Stomach (tissue), 9 donors: ENCODE measurements around the gene TRAF3IP1. TPM values are rescaled to one million over a fixed set of nuclear protein-coding genes. Genes with fewer than 3 reads are reported as not detected.

Source experiments
- DNase-seq, 2 donors: peaks; one replicate each; pipeline versions ENCODE4 v3.0.0 to v3.0.0-alpha.2; 2013 to 2019
- H3K27ac ChIP-seq, 5 donors: fragments of 200-600 bp in 4 of 5; sonication (generic) in 4 of 5; one replicate each; pipeline ENCODE4 v1.5.1; 2013 to 2019; ENCODE audit warnings: mild to moderate bottlenecking in 1 of 5, moderate library complexity in 1 of 5
- H3K27me3 ChIP-seq, 3 donors: fragments of 200-600 bp; sonication (generic); one replicate each; pipeline ENCODE4 v1.5.1; 2017 to 2019; ENCODE audit warnings: mixed run types in 1 of 3
- H3K36me3 ChIP-seq, 4 donors: fragments of 200-600 bp; sonication (generic); 1 replicate in 3 of 4; 2 replicates in 1 of 4; pipeline ENCODE4 v1.5.1; 2016 to 2019
- H3K4me1 ChIP-seq, 4 donors: fragments of 200-600 bp; sonication (generic); one replicate each; pipeline ENCODE4 v1.5.1; 2016 to 2019
- H3K4me3 ChIP-seq, 4 donors: fragments of 200-600 bp; sonication (generic) in 3 of 4; one replicate each; pipeline ENCODE4 v1.5.1; 2016 to 2019; ENCODE audit warnings: mild to moderate bottlenecking in 1 of 4
- H3K9me3 ChIP-seq, 4 donors: fragments of 200-600 bp; sonication (generic); one replicate each; pipeline ENCODE4 v1.5.1; 2016 to 2019
- CTCF ChIP-seq, 7 experiments: fragments of 450-650 bp in 4 of 7; fragments of 200-600 bp in 3 of 7; sonication (generic) in 3 of 7; IDR thresholded peaks; one replicate each; pipeline ENCODE4 v1.5.1; 2016 to 2019; ENCODE audit warnings: antibody characterized with exemption in 7 of 7, control low read depth in 2 of 7, mild to moderate bottlenecking in 1 of 7
- EP300 ChIP-seq: sonication (generic); formaldehyde crosslinking; IDR thresholded peaks from one replicate; pipeline ENCODE4 v1.6.1; 2017; ENCODE audit warnings: antibody characterized with exemption
- POLR2A ChIP-seq, 4 donors: fragments of 450-650 bp; IDR thresholded peaks; one replicate each; pipeline ENCODE4 v1.6.1; 2016; ENCODE audit warnings: antibody characterized with exemption in 4 of 4, control low read depth in 2 of 4, mild to moderate bottlenecking in 1 of 4, moderate library complexity in 1 of 4
- POLR2AphosphoS5 ChIP-seq, 3 donors: sonication (generic); formaldehyde crosslinking; IDR thresholded peaks; one replicate each; pipeline ENCODE4 v1.6.1; 2016; ENCODE audit warnings: antibody characterized with exemption in 3 of 3
- WGBS, 5 donors: extraction: QIAGEN DNeasy Blood & Tissue Kit in 3 of 5; methylation state at CpG; one replicate each; pipeline versions ENCODE4 v1.1.5 to v1.1.7; 2013 to 2018; 5-methylcytosine and 5-hydroxymethylcytosine counted together
- intact Hi-C: fragments of 100-400 bp; cut with DNase I; formaldehyde crosslinking; loops from one replicate; pipeline ENCODE4 v1.15.1; 2023; ENCODE audit warnings: low total_unique reads
- polyA plus RNA-seq, 3 donors: library from polyadenylated mRNA; stranded (reverse); fragments of 200-250 nt; gene quantifications; one replicate each; pipeline ENCODE4 v1.2.3, GENCODE V29; 2013
- total RNA-seq, 5 donors: library from RNA; depleted of rRNA; stranded (reverse); fragments of >200 nt; gene quantifications; one replicate each; pipeline versions ENCODE4 v1.1.0 to v1.2.3, GENCODE V29; 2014 to 2016
- donor health status: healthy with polysubstance abuse.
- donor health status: Bipolar disorder and iron deficiency.
- donor health status: healthy.

Gene TRAF3IP1
- total and polyA plus RNA-seq, 8 donors: 0.58 to 21.1 (median 10.8) TPM

DNA sequence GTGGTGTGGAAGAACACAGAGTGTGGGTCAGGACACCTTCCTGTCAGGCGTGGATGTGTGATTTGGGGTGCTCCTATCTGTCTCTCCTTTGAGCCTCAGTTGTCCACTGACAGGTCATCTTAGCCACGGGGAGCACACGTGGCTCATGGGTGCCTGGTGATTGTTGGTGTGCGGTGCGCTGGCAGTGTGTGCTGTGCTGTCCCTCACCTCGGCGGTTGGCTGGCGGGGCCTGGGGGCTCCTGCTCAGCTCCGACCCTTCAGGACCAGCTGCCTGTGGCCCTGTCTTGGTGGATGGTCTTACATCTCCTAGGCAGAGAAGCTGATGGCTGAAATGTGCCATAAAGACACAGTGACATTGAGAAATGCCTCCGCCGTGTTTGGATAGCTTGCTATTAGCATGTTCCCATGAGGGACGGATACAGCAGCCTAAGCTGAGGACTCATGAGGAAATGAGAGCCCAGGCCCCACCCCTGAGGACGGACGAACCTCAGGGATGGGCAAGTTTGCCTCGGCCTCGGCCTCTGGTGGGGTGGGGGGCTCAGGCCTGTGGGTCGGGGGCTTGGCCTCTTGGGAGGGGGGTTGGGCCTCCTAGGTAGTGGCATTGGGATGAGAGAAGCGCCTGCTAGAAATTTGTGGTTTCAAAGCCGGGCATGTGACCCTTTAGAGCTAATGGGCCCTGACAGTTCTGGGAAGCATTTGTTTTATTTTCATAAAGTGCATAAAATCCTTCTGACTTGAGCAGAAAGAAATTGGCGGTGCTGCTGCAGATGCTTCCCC is 86.1 kb downstream of the TRAF3IP1 start:
- DNase-seq: peak in 1 of 2 donors; percentile 18
- intact Hi-C loops: no loop called here
- Histone ChIP-seq H3K27ac (no peak overlapping the region), H3K36me3 (peaks cover 0 to 34% (median 7%) of the 10 kb centered on the region in 4 donors), H3K9me3 (no peaks in the 10 kb centered on the region), H3K4me3 (no peak overlapping the region), H3K27me3 (no peaks in the 10 kb centered on the region), H3K4me1 (no peaks in the 10 kb centered on the region)
- TF ChIP-seq POLR2AphosphoS5 (IDR thresholded peaks at IDR 0.05) (no peak), CTCF (IDR thresholded peaks at IDR 0.05) (no peak), EP300 (no peak), POLR2A (IDR thresholded peaks at IDR 0.05) (no peak)
- 82 to 91% (median 88%) methylated on average over 18 to 20 of the region's 20 CpGs for WGBS, 5 donors

GRCh38 chr2:238406998-238407285 is 86.6 kb downstream of the TRAF3IP1 start:
- 74 to 85% (median 78%) methylated on average over 8 of the region's 8 CpGs for WGBS, 5 donors

GRCh38 chr2:238407566-238407965 is 87.2 kb downstream of the TRAF3IP1 start:
- WGBS, 5 donors: 76 to 94% (median 80%) methylated on average over 11 of the region's 11 CpGs
- no peak for DNase-seq

More at GRCh38 chr2:238406998-238407285, 86.6 kb downstream of the TRAF3IP1 start:
- H3K27me3 ChIP-seq: no peaks in the 10 kb centered on the region
- no peak for TF ChIP-seq EP300
- H3K4me1 ChIP-seq: no peaks in the 10 kb centered on the region
- H3K9me3 ChIP-seq: no peaks in the 10 kb centered on the region
- no peak overlapping the region for H3K27ac ChIP-seq
- H3K36me3 ChIP-seq: peaks cover 0 to 28% (median 4%) of the 10 kb centered on the region in 4 donors
- intact Hi-C loops: no loop called here
- no peak for DNase-seq
- H3K4me3 ChIP-seq: no peak overlapping the region

DNA sequence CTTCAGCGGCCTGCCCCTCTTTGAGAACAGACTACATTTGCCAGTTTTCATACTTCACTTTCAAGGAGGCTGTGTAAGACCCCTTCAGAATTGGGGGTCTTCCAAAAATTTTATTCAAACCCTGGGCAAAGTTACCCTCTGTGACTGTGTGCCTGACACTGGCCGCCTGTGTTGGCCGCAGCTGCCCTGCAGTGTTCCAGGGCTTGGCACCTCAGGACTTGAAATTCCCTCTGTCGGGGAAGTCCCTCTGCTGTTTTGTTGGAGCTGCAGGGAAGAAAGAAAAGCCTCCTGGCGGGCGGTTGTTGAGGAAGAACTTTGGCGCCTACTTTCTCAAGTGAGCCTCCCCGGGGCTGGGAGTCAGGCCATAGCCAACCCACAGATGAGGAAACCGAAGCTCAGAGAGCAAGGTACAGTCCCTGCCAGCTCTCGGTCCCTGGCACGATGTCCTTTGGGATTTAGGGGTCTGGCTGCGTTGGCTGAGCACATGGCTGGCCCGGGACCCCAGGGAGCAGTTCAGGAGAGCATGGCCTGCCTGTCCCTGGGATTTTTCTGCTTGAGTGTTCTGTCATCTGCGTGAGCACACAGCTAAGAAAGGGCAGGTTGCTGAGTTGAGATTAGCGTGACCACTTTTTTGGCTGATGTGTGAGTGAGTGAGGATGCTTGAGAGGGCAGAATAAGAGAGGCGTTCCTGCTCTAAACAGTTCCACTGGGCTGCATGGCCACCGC is 88.5 kb downstream of the TRAF3IP1 start:
- H3K36me3 ChIP-seq: peaks cover 0 to 17% (median 0%) of the 10 kb centered on the region in 4 donors
- no peak for TF ChIP-seq EP300
- no peak for TF ChIP-seq CTCF (IDR thresholded peaks at IDR 0.05)
- no peak for TF ChIP-seq POLR2A (IDR thresholded peaks at IDR 0.05)
- TF ChIP-seq POLR2AphosphoS5 (IDR thresholded peaks at IDR 0.05): no peak
- H3K27ac ChIP-seq: no peak overlapping the region
- no peaks in the 10 kb centered on the region for H3K27me3 ChIP-seq
- no peak overlapping the region for H3K4me3 ChIP-seq
- no peak for DNase-seq
- H3K4me1 ChIP-seq: no peaks in the 10 kb centered on the region
- intact Hi-C loops: no loop called here
- 90 to 95% (median 91%) methylated on average over 16 to 17 of the region's 17 CpGs for WGBS, 5 donors
- H3K9me3 ChIP-seq: no peaks in the 10 kb centered on the region

More at GRCh38 chr2:238407566-238407965, 87.2 kb downstream of the TRAF3IP1 start:
- intact Hi-C loops: no loop called here
- H3K4me1 ChIP-seq: no peaks in the 10 kb centered on the region
- H3K27ac ChIP-seq: no peak overlapping the region
- no peaks in the 10 kb centered on the region for H3K27me3 ChIP-seq
- no peak overlapping the region for H3K4me3 ChIP-seq
- TF ChIP-seq POLR2AphosphoS5 (IDR thresholded peaks at IDR 0.05) (no peak), CTCF (IDR thresholded peaks at IDR 0.05) (no peak), EP300 (no peak), POLR2A (IDR thresholded peaks at IDR 0.05) (no peak)
- peaks cover 0 to 26% (median 3%) of the 10 kb centered on the region in 4 donors for H3K36me3 ChIP-seq
- H3K9me3 ChIP-seq: no peaks in the 10 kb centered on the region
